HG03521 (cell line): ENCODE results near the gene PTPRH.

Experiments used
- ATAC-seq: cut with Tn5 transposase; IDR thresholded peaks from one replicate; pipeline ENCODE4 v1.9.1; 2021; ENCODE audit warnings: mild to moderate bottlenecking, moderate library complexity; ENCODE audit not compliant: unreplicated experiment

PTPRH gene

DNA sequence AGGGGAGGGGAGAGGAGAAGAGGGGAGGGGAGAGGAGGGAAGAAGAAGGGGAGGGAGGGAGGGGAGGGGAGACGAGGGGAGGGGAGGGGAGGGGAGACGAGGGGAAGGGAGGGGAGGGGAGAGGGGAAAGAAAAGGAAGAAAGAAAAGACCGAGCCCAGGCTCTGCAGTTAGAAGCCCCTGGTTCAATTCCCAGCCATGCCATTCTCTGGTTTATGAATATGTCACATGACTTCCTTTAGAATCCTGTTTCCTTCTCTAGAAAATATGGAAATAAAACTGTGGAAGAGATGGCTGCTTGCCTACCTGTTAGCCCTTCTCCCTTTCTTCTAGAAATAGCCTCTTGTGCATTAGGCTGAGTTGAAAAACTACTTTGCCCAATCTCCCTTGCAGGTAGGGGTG, 74.6 kb downstream of the PTPRH start:
- ATAC-seq = no peak

DNA sequence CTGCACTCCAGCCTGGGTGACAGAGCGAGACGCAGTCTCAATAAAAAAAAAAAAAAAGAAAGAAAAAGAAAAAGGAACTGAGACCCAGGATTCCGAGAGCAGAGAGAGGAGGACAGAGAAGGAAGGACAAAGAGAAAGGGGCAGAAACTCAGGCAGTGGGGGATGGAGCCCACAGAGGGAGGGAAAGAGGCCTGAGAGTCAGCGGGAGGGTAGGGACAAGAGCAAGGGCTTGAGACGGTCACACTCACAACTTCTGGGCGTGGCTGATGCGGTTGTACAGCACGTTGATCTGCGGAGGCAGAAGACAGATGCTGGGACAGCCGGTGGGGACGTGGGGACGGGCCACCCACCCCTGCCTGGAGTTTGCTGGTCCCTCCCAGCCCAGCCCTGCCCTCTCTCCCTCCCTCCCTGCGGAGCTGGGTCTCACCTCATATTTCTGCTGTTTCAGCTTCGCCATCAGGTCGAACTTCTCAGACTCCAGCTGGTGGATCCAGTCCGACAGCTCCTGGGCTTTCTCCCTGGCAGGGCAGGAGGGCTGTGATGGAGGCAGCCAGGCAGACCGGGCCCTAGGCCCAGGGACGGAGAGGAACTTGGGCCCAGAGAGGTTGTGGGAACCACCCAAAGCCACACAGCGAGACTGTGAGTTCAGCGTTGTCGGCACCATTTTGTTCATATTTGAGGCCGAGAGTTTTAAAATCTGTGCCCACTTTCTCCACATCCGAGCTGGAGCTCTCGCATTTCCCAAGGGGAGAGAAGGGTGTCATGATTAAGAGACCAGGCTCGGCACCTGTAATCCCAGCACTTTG, 75.5 kb downstream of the PTPRH start:
- no peak for ATAC-seq

DNA sequence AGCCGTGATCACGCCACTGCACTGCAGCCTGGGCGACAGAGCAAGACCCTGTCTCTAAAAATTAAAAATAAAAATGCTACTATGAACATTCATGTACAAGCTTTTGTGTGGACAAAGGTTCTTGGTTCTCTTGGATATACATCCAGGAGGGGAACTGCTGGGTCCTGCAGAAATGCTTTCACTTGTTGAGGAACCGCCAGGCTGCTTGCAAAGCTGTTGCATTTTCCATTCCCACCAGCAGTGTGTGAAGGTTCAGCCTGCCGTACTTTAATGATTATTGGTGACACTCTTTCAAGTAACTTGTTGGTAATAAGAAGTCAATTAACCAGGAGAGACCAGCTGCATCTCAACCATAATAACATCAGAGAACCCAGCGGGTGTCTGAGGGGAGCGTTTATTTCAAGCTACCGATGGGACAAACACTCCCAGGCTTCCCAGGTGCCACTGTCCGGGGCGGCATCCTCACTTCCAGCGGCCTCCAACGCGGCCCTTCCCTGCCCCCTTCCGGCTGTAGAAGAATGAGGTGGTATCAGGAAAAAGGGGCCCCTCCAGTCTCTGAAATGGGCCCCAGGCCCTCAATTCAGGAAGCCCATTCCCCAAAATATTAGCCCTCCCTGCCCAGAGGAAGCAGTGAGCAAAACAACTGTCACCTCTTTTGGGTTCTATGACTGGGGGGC, 76.7 kb downstream of the PTPRH start:
- no peak for ATAC-seq

DNA sequence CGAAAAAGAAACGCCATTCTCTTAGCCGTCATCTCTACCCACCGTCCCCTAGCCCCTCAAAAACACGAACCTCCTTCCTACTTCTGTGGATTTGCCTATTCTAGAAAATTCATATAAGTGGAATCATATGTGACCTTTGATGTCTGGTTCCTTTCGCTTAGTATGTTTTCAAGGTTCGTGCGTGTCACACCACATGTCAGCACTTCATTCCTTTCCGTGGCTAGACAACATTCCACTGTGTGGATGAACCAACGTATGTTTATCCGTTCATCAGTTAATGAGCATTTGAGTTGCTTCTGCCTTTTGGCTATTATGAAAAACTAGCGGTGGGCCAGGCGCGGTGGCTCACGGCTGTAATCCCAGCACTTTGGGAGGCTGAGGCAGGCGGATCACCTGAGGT, 77.9 kb downstream of the PTPRH start:
- ATAC-seq = no peak
